Lower leg skin (tissue), 4 donors: ENCODE data around the gene PHF21A. TPM values are rescaled to one million over a fixed set of nuclear protein-coding genes. Genes with fewer than 3 reads are reported as not detected.
A peak's percentile ranks its signal among the peaks of the same experiment; 100 is the strongest.

Source experiments
- DNase-seq, 2 donors: peaks; one replicate each; pipeline ENCODE4 v3.0.0-alpha.2; 2019; ENCODE audit warnings: low spot score in 2 of 2
- H3K4me3 ChIP-seq: fragments of 200-600 bp; sonication (generic); 2 replicates; pipeline ENCODE4 v1.5.1; 2017; ENCODE audit warnings: mild to moderate bottlenecking, low read depth; ENCODE audit not compliant: poor library complexity, severe bottlenecking
- CTCF ChIP-seq, 3 donors: fragments of 450-650 bp; IDR thresholded peaks; one replicate each; pipeline ENCODE4 v1.5.1; 2016; ENCODE audit warnings: antibody characterized with exemption in 3 of 3, mild to moderate bottlenecking in 3 of 3, moderate library complexity in 2 of 3
- POLR2A ChIP-seq, 2 donors: fragments of 450-650 bp; IDR thresholded peaks; one replicate each; pipeline ENCODE4 v1.6.1; 2016 to 2017; ENCODE audit warnings: antibody characterized with exemption in 2 of 2, mild to moderate bottlenecking in 1 of 2, moderate library complexity in 1 of 2
- WGBS, 2 donors: methylation state at CpG; one replicate each; pipeline ENCODE4 v1.1.5; 2018; 5-methylcytosine and 5-hydroxymethylcytosine counted together
- intact Hi-C: fragments of 100-400 bp; cut with DNase I; formaldehyde crosslinking; loops from one replicate; pipeline ENCODE4 v1.15.0; 2023; ENCODE audit warnings: low total_unique reads
- total RNA-seq, 4 donors: library from RNA; depleted of rRNA; stranded (reverse); fragments of >200 nt; gene quantifications; one replicate each; pipeline ENCODE4 v1.1.0, GENCODE V29; 2016

The PHF21A gene
- total RNA-seq, 4 donors from 2014 or later = 16.4 to 52.4 (median 31.5) TPM

DNA sequence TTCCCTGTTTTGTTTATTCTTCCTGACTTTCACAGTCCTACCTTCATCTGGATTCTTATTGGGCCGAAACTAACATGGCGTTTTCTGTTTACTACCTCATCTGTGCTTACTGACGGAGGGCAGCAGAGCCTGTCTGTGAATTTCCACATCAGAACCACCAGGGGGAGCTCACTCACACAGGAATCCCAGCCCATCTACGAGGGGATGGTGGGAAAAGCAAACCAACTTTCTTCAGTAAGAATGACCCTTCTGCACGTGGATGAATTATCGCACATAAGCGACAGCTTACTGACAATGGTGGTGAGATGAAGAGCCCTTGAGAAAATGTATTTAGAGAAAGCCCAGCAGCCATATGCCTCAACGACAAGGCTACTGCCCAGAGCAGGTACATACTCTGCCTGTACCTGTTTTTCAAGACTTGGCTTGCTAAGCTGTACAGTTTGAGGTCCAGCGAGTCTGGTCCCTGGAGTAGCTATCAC is 156.3 kb downstream of the PHF21A start:
- TF ChIP-seq POLR2A (IDR thresholded peaks at IDR 0.05) = no peak
- peak in 1 of 3 donors; percentile 71 for TF ChIP-seq CTCF (IDR thresholded peaks at IDR 0.05)
- H3K4me3 ChIP-seq = no peak overlapping the region
- intact Hi-C loops = no loop called here
- 10 to 22% methylated on average over 9 of the region's 9 CpGs for WGBS, 2 donors
- peak in 1 of 2 donors; percentile 43 for DNase-seq

- H3K4me3 ChIP-seq = no peak overlapping the region
- 86 to 89% methylated on average over 7 of the region's 7 CpGs for WGBS, 2 donors
- TF ChIP-seq CTCF (IDR thresholded peaks at IDR 0.05) (no peak), POLR2A (IDR thresholded peaks at IDR 0.05) (no peak)
- no peak for DNase-seq
- intact Hi-C loops = no loop called here
These were observed 159.5 kb downstream of the PHF21A start for GRCh38 chr11:45961751-45962240.

- no peak for DNase-seq
- no peak overlapping the region for H3K4me3 ChIP-seq
- intact Hi-C loops = no loop called here
- TF ChIP-seq CTCF (IDR thresholded peaks at IDR 0.05) (no peak), POLR2A (IDR thresholded peaks at IDR 0.05) (no peak)
- 65 to 69% methylated on average over 4 of the region's 4 CpGs for WGBS, 2 donors
These were observed 160.7 kb downstream of the PHF21A start for GRCh38 chr11:45960387-45961095.

- H3K4me3 ChIP-seq = no peak overlapping the region
- WGBS, 2 donors = 62 to 73% methylated on average over 1 of the region's 1 CpG
- intact Hi-C loops = no loop called here
- TF ChIP-seq POLR2A (IDR thresholded peaks at IDR 0.05) = no peak
- no peak for TF ChIP-seq CTCF (IDR thresholded peaks at IDR 0.05)
- DNase-seq = no peak
These were observed 161.4 kb downstream of the PHF21A start for GRCh38 chr11:45959851-45960250.

DNA sequence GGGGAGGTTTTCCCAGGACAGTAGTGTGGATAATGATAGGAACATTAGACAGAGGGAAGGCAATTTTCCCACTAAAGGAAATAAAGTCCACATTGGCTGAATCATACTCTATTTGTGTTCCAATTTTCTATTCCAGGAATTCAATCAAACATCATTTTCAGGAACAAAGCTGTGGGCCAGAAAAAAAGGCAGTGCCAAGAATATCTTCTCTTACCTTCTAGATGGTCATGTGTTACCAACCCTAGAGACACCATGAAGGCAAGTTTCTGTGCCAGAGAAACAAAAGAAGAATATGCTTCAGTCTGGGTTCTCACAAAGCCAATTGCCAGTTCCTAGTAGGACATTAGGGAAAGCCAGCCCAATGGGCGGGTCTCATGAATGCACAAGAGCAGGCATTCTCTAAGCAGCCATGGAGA is 171.3 kb downstream of the PHF21A start:
- WGBS, 2 donors = 75 to 89% methylated on average over 1 of the region's 1 CpG
- H3K4me3 ChIP-seq = no peak overlapping the region
- TF ChIP-seq CTCF (IDR thresholded peaks at IDR 0.05) (no peak), POLR2A (IDR thresholded peaks at IDR 0.05) (no peak)
- intact Hi-C loops = no loop called here
- DNase-seq = no peak
